Aorta (tissue), 5 donors: Measurements from ENCODE around the gene MAGEB3. TPM values are rescaled to one million over a fixed set of nuclear protein-coding genes. Genes with fewer than 3 reads are reported as not detected.
A peak's percentile ranks its signal among the peaks of the same experiment; 100 is the strongest.

ENCODE experiments used
- ATAC-seq: fragments of 200-7000 bp; cut with Tn5 transposase; one replicate; pipeline ENCODE4 v1.9.1; 2022; ENCODE audit warnings: moderate library complexity; ENCODE audit not compliant: low FRiP score
- DNase-seq, 2 donors: peaks; one replicate each; pipeline ENCODE4 v3.0.0-alpha.2; 2020
- H3K27ac ChIP-seq, 2 donors: one replicate each; pipeline ENCODE4 v1.5.1; 2013; ENCODE audit warnings: low read length in 2 of 2, mild to moderate bottlenecking in 2 of 2, moderate library complexity in 2 of 2, control low read depth in 1 of 2, inconsistent platforms in 1 of 2, low read depth in 1 of 2
- H3K27me3 ChIP-seq, 2 donors: one replicate each; pipeline ENCODE4 v1.6.1; 2013; ENCODE audit warnings: control low read depth in 1 of 2, low read length in 1 of 2, mild to moderate bottlenecking in 1 of 2, moderate library complexity in 1 of 2; ENCODE audit not compliant: insufficient read depth in 2 of 2, control insufficient read depth in 1 of 2
- H3K36me3 ChIP-seq, 2 donors: one replicate each; pipeline ENCODE4 v1.6.1; 2013; ENCODE audit warnings: control low read depth in 1 of 2, low read length in 1 of 2, mild to moderate bottlenecking in 1 of 2; ENCODE audit not compliant: insufficient read depth in 2 of 2, control insufficient read depth in 1 of 2
- H3K4me1 ChIP-seq, 2 donors: one replicate each; pipeline ENCODE4 v1.6.1; 2013; ENCODE audit warnings: low read length in 2 of 2, control low read depth in 1 of 2, mild to moderate bottlenecking in 1 of 2, moderate library complexity in 1 of 2; ENCODE audit not compliant: insufficient read depth in 2 of 2, control insufficient read depth in 1 of 2
- H3K4me3 ChIP-seq, 2 donors: one replicate each; pipeline ENCODE4 v1.5.1; 2013; ENCODE audit warnings: low read length in 2 of 2, control low read depth in 1 of 2, mild to moderate bottlenecking in 1 of 2
- H3K9me3 ChIP-seq: one replicate; pipeline ENCODE4 v1.6.1; 2013; ENCODE audit warnings: mild to moderate bottlenecking, low read length; ENCODE audit not compliant: control insufficient read depth
- WGBS, 2 donors: extraction: QIAGEN DNeasy Blood & Tissue Kit; methylation state at CpG; one replicate each; pipeline ENCODE4 v1.1.7; 2013; 5-methylcytosine and 5-hydroxymethylcytosine counted together
- intact Hi-C, 2 donors: fragments of 100-400 bp; cut with DNase I; formaldehyde crosslinking; loops; one replicate each; pipeline versions ENCODE4 v1.14.2 to v1.15.0; 2022
- polyA plus RNA-seq, 2 donors: library from polyadenylated mRNA; stranded (reverse); fragments of 200-250 nt; gene quantifications; one replicate each; pipeline ENCODE4 v1.2.3, GENCODE V29; 2013
- total RNA-seq, 2 donors: library from RNA; stranded (reverse); fragmentation: NEBNext Ultra II Directional; extraction: Animal tissue kit (Norgen Biotek cat#: 25700); gene quantifications; one replicate each; pipeline ENCODE4 v1.2.1, GENCODE V29; 2021
- donor health status: healthy with polysubstance abuse.
- donor health status: Bipolar disorder and iron deficiency.
- donor health status: DM: no; HTN: no; CAD: no.
- donor health status: DM: no; HTN: no; CAD: no.
- donor health status: DM: yes; HTN: yes; CAD: no.

The MAGEB3 gene
- total and polyA plus RNA-seq, 4 donors = not detected

- intact Hi-C loops = no loop called here
- Histone ChIP-seq H3K4me3 (no peak overlapping the region), H3K27me3 (no peaks in the 10 kb centered on the region), H3K4me1 (no peaks in the 10 kb centered on the region), H3K27ac (no peak overlapping the region), H3K9me3 (no peaks in the 10 kb centered on the region), H3K36me3 (no peaks in the 10 kb centered on the region)
- ATAC-seq (no peak), DNase-seq (no peak)
- 69 to 89% methylated on average over 4 of the region's 4 CpGs for WGBS, 2 donors
Measured at GRCh38 chrX:30219372-30219771, 11.1 kb upstream of the MAGEB3 start.

- DNase-seq = no peak
- Histone ChIP-seq H3K4me3 (no peak overlapping the region), H3K27me3 (no peaks in the 10 kb centered on the region), H3K36me3 (no peaks in the 10 kb centered on the region), H3K27ac (no peak overlapping the region), H3K4me1 (no peaks in the 10 kb centered on the region), H3K9me3 (no peaks in the 10 kb centered on the region)
- intact Hi-C loops = no loop called here
- no peak for ATAC-seq
- WGBS, 2 donors = 84 to 87% methylated on average over 5 of the region's 5 CpGs
Measured at GRCh38 chrX:30220661-30221060, 9.8 kb upstream of the MAGEB3 start.

GRCh38 chrX:30224536-30224935 lies 5.9 kb upstream of the MAGEB3 start:
- Histone ChIP-seq H3K27me3 (no peaks in the 10 kb centered on the region), H3K4me3 (no peak overlapping the region), H3K36me3 (no peaks in the 10 kb centered on the region), H3K4me1 (no peaks in the 10 kb centered on the region), H3K27ac (no peak overlapping the region), H3K9me3 (no peaks in the 10 kb centered on the region)
- intact Hi-C loops = no loop called here
- ATAC-seq (no peak), DNase-seq (no peak)
- 23 to 41% methylated on average over 2 of the region's 2 CpGs for WGBS, 2 donors

GRCh38 chrX:30228526-30228925 lies 1.9 kb upstream of the MAGEB3 start:
- DNase-seq (no peak), ATAC-seq (no peak)
- Histone ChIP-seq H3K9me3 (no peaks in the 10 kb centered on the region), H3K27ac (no peak overlapping the region), H3K4me3 (no peak overlapping the region), H3K27me3 (no peaks in the 10 kb centered on the region), H3K36me3 (no peaks in the 10 kb centered on the region), H3K4me1 (no peaks in the 10 kb centered on the region)
- intact Hi-C loops = no loop called here
- WGBS, 2 donors = 43 to 59% methylated on average over 1 of the region's 1 CpG

- no peak within 1 kb of the TSS for H3K4me3 ChIP-seq
- no peak for ATAC-seq
- 88 to 93% methylated on average over 10 of the region's 10 CpGs for WGBS, 2 donors
- intact Hi-C loops = no loop called here
- H3K27ac ChIP-seq = no peak within 1 kb of the TSS
- no peaks in the 10 kb centered on the region for H3K36me3 ChIP-seq
- no peaks in the 10 kb centered on the region for H3K4me1 ChIP-seq
- H3K27me3 ChIP-seq = no peaks in the 10 kb centered on the region
- H3K9me3 ChIP-seq = no peaks in the 10 kb centered on the region
- DNase-seq = no peak
Measured at GRCh38 chrX:30241724-30242415, 11.4 kb downstream of the MAGEB3 start, which contains the start of gene MAGEB4. Gene MAGEB4 (plus strand): TSS chrX:30242000. CDS start chrX:30242136, 136 bp downstream.

- Histone ChIP-seq H3K27ac (no peak within 1 kb of the TSS), H3K36me3 (no peaks in the 10 kb centered on the region), H3K27me3 (no peaks in the 10 kb centered on the region), H3K4me3 (no peak within 1 kb of the TSS), H3K4me1 (no peaks in the 10 kb centered on the region), H3K9me3 (no peaks in the 10 kb centered on the region)
- no peak for DNase-seq
- ATAC-seq = peak; percentile 9
- intact Hi-C loops = no loop called here
- 78 to 93% methylated on average over 38 of the region's 38 CpGs for WGBS, 2 donors
Measured at GRCh38 chrX:30246769-30247489, 16.5 kb downstream of the MAGEB3 start, which contains the start of gene MAGEB1. Gene MAGEB1 (plus strand): TSS chrX:30247146. CDS start chrX:30250494, 3,348 bp downstream.

GRCh38 chrX:30248854-30249253 lies 18.4 kb downstream of the MAGEB3 start:
- no peak overlapping the region for H3K4me3 ChIP-seq
- H3K27me3 ChIP-seq = no peaks in the 10 kb centered on the region
- H3K9me3 ChIP-seq = no peaks in the 10 kb centered on the region
- no peaks in the 10 kb centered on the region for H3K4me1 ChIP-seq
- ATAC-seq = no peak
- H3K36me3 ChIP-seq = no peaks in the 10 kb centered on the region
- no peak for DNase-seq
- intact Hi-C loops = no loop called here
- 61 to 88% methylated on average over 4 of the region's 4 CpGs for WGBS, 2 donors
- no peak overlapping the region for H3K27ac ChIP-seq

- no peak for ATAC-seq
- no peaks in the 10 kb centered on the region for H3K27me3 ChIP-seq
Measured at GRCh38 chrX:30253257-30253656, 22.8 kb downstream of the MAGEB3 start.

GRCh38 chrX:30259927-30260326 lies 29.5 kb downstream of the MAGEB3 start:
- no peaks in the 10 kb centered on the region for H3K36me3 ChIP-seq
- DNase-seq = no peak
- H3K27ac ChIP-seq = no peak overlapping the region
- ATAC-seq = no peak
- H3K9me3 ChIP-seq = no peaks in the 10 kb centered on the region
- no peak overlapping the region for H3K4me3 ChIP-seq
- no peaks in the 10 kb centered on the region for H3K27me3 ChIP-seq
- intact Hi-C loops = no loop called here
- 41 to 79% methylated on average over 2 of the region's 2 CpGs for WGBS, 2 donors
- no peaks in the 10 kb centered on the region for H3K4me1 ChIP-seq

More at GRCh38 chrX:30253257-30253656, 22.8 kb downstream of the MAGEB3 start:
- H3K36me3 ChIP-seq = no peaks in the 10 kb centered on the region
- 86 to 97% methylated on average over 1 of the region's 1 CpG for WGBS, 2 donors
- no peak overlapping the region for H3K4me3 ChIP-seq
- intact Hi-C loops = no loop called here
- no peak for DNase-seq
- H3K4me1 ChIP-seq = no peaks in the 10 kb centered on the region
- H3K9me3 ChIP-seq = no peaks in the 10 kb centered on the region
- H3K27ac ChIP-seq = no peak overlapping the region
